GM21423 (cell line): ENCODE results near the gene PIAS4.
"Not testable (repeated sequence)": the region's sequence is repeated elsewhere in the genome, so short reads cannot be mapped to it uniquely, and the experiment has no call there.

Source experiments
- ATAC-seq: cut with Tn5 transposase; IDR thresholded peaks from one replicate; pipeline ENCODE4 v1.9.1; 2021; ENCODE audit warnings: mild to moderate bottlenecking, moderate library complexity; ENCODE audit not compliant: unreplicated experiment

Gene PIAS4

GRCh38 chr19:3990815-3991117 lies 16.8 kb upstream of the PIAS4 start:
- ATAC-seq: no peak

- no peak for ATAC-seq
Measured at GRCh38 chr19:3995607-3996006, 11.9 kb upstream of the PIAS4 start.

DNA sequence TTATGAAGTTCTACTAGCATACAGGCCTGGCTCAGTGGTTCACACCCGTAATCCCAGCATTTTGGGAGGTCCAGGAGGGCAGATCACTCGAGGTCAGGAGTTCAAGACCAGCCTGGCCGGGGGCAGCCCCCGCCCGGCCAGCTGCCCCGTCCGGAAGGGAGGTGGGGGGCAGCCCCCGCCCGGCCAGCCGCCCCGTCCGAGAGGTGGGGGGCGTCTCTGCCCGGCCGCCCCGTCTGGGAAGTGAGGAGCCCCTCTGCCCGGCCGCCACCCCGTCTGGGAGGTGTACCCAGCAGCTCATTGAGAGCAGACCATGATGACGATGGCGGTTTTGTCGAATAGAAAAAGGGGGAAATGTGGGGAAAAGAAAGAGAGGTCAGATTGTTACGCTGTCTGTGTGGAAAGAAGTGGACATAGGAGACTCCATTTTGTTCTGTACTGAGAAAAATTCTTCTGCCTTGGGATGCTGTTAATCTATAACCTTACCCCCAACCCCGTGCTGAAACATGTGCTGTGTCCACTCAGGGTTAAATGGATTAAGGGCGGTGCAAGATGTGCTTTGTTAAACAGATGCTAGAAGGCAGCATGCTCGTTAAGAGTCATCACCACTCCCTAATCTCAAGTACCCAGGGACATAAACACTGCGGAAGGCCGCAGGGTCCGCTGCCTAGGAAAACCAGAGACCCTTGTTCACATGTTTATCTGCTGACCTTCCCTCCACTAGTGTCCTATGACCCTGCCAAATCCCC lies 8.7 kb upstream of the PIAS4 start:
- ATAC-seq: not testable (repeated sequence)

- ATAC-seq: not testable (repeated sequence)
Measured at GRCh38 chr19:4000798-4001197, 6.7 kb upstream of the PIAS4 start.

- not testable (repeated sequence) for ATAC-seq
Measured at GRCh38 chr19:4005436-4005835, 2.1 kb upstream of the PIAS4 start.

DNA sequence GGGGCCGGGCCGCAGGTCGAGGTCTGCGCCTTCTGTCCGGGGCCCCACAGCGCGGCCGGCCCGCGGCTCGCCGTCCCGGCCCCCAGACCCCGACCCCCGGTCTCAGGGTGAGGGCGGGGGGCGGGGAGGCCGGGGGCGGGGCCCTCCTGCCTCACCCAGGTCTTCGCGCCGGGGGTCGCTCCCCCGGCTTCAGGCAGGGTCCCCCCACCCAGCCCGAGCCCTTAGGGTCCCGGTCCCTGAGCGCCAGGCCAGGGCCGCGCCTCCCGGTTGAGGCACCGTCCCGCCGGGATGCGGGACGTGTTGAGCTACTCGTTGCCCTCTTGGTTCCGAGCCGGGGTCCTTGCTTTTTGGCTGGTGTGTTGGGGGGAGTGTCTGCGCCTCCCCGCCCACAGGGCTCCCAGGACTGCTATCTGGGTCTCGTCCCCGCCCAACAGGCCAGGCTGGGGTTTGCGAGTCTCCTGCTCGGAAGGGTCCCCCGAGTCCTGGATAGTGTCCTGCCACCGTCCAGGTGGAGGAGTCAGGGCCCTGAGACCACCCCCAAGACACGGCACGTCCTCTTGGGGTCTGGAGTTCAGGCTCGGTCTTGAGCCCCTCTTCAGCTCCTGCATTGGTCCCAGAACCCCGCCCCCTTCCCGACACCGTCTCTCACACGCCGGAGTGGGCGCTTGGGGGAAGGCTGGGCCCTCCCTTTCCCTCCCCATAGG lies 452 bp downstream of the PIAS4 start:
- ATAC-seq: peak; percentile 8

GRCh38 chr19:4009990-4010807 lies 2.7 kb downstream of the PIAS4 start:
- no peak for ATAC-seq

GRCh38 chr19:4010808-4011110 lies 3.2 kb downstream of the PIAS4 start:
- ATAC-seq: no peak

DNA sequence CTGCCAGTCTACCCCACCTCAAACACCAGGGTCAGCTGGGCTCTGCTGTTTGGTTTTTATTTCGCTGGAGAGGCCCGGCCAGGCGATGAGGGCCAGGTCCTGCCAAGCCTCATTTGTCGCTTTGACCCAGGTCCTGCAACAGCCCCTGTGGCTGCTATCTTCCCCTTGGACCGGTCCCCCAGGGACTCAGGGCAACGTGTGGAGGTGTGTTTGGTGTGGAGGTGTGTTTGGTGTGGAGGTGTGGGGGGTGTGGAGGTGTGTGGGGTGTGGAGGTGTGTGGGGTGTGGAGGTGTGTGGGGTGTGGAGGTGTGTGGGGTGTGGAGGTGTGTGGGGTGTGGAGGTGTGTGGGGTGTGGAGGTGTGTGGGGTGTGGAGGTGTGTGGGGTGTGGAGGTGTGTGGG lies 3.9 kb downstream of the PIAS4 start:
- ATAC-seq: not testable (repeated sequence)

DNA sequence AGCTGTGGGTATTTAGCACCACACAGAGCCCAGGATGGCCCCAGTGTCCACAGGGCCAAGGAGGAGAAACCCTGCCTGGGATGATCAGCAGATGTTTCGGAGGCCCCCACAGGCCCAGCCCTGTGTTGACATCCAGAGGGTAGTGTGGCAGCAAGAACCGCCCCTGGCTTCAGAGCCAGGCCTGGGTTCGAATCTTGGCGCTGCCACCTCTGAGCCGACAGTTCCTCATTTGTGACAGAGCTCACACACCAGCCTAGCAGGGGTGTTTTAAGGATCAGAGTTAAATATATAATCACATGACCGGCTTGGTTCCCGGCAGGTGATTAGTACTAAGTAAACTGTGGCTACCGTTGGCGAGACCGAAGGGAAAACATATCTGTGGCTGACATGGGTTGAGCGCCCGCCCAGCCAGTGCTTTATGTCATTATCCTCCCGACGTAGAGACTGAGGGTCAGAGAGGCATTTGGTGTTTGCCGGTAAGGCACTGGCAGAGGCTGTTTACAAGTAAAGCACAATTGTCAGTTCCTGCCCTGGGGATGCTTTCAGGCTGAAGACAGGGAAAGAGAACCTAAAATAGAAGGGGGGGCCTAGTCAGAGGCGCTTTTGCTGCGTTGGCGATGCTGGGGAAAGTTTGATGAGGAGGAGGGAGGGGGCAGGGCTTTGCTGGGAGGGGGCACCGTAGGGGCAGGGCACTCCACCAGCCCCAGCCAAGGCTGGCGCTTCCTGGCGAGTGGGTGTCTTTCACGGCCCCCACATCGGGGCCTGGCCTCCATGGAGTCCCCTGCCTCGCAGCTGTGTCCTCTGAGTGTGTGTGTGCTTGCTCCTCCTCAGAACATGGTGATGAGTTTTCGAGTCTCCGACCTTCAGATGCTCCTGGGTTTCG lies 4.8 kb downstream of the PIAS4 start:
- ATAC-seq: no peak

GRCh38 chr19:4012975-4013634 lies 5.6 kb downstream of the PIAS4 start:
- no peak for ATAC-seq

GRCh38 chr19:4013886-4014540 lies 6.5 kb downstream of the PIAS4 start:
- no peak for ATAC-seq

DNA sequence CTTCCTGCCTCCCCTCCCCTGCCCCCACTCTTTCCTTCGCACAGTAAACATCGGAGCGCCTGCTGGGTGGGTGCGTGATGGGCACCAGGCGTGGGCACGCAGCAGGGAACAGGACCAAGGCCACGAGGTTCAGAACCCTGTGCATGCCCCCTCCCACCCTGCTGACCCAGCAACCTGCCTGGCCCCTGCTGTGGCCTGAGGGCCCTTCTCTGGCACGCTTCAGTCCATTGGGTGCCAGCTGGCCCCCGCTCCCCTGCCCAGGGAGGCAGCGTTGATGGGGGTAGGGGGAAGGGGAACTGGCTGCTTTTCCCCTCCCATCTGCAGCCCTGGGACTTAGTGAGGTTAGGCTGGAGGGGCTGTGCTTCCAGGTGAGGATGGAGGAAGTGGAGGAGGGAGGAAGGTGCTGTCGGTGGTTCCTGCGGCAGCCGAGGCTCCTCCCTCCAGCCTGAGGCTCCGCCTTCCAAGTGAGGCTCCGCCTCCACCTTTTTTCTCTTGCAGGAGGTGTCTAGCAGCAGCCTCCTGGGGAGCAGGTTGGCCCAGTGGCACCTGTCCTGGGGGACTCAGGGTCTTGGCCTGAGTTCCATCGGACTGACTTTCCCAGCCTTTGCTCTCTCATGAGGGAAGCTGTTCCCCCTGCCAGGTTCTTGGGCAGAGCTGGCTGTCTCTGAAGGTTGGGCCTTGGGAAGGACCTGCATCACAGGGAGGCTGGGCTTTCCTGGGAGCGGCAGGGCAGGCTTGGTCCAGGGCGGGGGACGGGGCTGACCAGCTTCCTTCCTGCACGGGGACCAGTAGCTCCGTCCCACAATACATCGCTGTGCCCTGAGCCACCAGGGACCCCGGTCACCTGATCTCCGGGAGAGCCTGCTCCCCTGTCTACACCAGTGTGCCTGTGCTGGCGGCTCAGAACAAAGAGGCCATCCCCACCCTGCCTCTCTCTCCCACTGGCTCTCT lies 7.3 kb downstream of the PIAS4 start:
- ATAC-seq: no peak

GRCh38 chr19:4015705-4016402 lies 8.3 kb downstream of the PIAS4 start:
- no peak for ATAC-seq

GRCh38 chr19:4016486-4016885 lies 8.9 kb downstream of the PIAS4 start:
- no peak for ATAC-seq

DNA sequence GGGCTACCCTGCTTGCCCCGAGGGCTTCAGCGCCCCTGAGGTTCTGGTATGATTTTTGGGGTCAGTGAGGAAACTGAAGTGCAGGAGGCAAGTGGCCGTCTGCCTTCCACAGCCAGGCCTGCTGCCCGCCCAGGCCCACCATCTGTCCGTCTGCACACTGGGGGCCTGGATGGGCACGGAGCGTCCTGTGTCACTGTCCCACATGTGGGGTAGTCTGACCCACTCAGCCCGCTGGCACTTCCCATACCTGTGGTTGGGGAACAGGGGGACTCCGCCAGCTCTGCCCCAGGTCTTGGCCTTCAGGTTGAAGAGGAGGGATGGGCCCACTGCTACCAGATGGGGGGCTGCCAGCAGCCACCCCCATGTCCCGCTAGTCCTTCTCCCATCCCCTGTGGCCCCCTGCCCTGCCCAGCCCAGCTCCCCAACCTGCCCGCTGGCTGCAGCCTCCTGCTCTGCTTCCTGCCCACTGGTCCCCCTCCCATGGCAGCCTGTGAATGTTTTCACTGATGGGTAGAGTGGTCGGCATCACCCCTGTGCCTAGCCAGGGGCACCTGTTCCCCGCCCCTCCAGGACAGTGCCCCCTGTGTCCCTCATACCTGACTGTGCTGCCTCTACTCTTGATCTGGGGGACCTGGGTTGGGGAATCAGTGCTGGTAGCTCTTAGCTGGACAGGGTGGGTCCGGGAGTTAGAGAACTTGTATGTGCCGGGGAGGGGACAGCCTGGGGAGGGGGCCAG lies 9.5 kb downstream of the PIAS4 start:
- no peak for ATAC-seq

DNA sequence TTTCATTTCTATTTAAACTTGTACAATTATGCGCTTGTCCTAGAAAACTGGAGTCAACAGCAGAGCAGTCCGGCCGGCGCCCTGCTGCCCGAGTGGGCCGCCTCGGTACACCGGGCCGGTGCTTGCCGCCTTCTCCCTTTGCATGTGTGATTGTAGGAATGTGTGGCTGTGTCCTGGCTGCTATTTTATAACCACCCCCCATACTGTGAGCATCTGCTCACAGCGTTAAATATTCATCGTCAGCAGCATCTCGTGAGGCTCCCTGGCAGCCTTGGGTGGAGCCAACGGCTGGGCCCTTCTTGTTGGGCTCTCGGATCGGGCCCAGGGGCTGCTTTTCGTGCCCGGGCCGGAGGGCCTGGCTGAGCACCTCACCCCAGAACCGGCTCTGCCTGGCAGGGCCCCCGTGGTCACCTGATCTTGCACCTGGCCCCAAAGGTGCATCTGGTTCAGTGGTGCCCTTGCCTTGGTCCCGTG lies 10.6 kb downstream of the PIAS4 start:
- no peak for ATAC-seq
